GM10266 (cell line): ENCODE data around the gene SEBOX.
A peak's percentile ranks its signal among the peaks of the same experiment; 100 is the strongest.

Source experiments
- DNase-seq: peaks from one replicate; pipeline ENCODE4 v3.0.0; 2012; ENCODE audit errors: extremely low spot score
- CTCF ChIP-seq: IDR thresholded peaks from 2 replicates; pipeline ENCODE4 v1.5.1; 2012; ENCODE audit warnings: mild to moderate bottlenecking, low read depth; ENCODE audit not compliant: control insufficient read depth, insufficient read depth; ENCODE audit errors: missing control alignments

Gene SEBOX

GRCh38 chr17:28372945-28373274 lies 7.9 kb upstream of the SEBOX start:
- no peak for TF ChIP-seq CTCF
- no peak for DNase-seq

GRCh38 chr17:28372203-28372944 lies 7.4 kb upstream of the SEBOX start:
- DNase-seq, result peak; percentile 55

GRCh38 chr17:28371245-28372202 lies 6.5 kb upstream of the SEBOX start, which contains the start of gene SARM1:
TSS of gene SARM1 (plus strand) at chr17:28371694. CDS start at chr17:28372033, 339 bp downstream.
- peak; percentile 98 for DNase-seq
- no peak for TF ChIP-seq CTCF

More at GRCh38 chr17:28372203-28372944, 7.4 kb upstream of the SEBOX start:
- TF ChIP-seq CTCF, result no peak

- DNase-seq, result no peak
- TF ChIP-seq CTCF, result no peak
Observed at GRCh38 chr17:28370744-28371103, 5.7 kb upstream of the SEBOX start.

GRCh38 chr17:28370035-28370743 lies 5.2 kb upstream of the SEBOX start, which contains the start of gene VTN:
TSS of gene VTN (minus strand) at chr17:28370307. CDS start at chr17:28370203, 104 bp downstream.
- no peak for TF ChIP-seq CTCF
- no peak for DNase-seq

- TF ChIP-seq CTCF, result no peak
- no peak for DNase-seq
Observed at GRCh38 chr17:28369684-28370034, 4.7 kb upstream of the SEBOX start.
